ENCODE measurements around the gene PLA2G4F. TPM values are rescaled to one million over a fixed set of nuclear protein-coding genes. Genes with fewer than 3 reads are reported as not detected.

PLA2G4F gene
- total RNA-seq, 1 donor from 2014 or later: not detected

GRCh38 chr15:42108189-42108588 is 48.2 kb downstream of the PLA2G4F start:
- H3K27ac Mint-ChIP-seq: no peak overlapping the region
- no peak overlapping the region for H3K4me3 Mint-ChIP-seq
- H3K9me3 Mint-ChIP-seq: no peaks in the 10 kb centered on the region
- no peak for DNase-seq
- no peak for ATAC-seq (ENCODE audit: low read depth)
- no peaks in the 10 kb centered on the region for H3K4me1 Mint-ChIP-seq
- H3K27me3 Mint-ChIP-seq: peaks cover 20% of the 10 kb centered on the region
- intact Hi-C loops (cut with micrococcal nuclease): no loop called here
- no peaks in the 10 kb centered on the region for H3K36me3 Mint-ChIP-seq (ENCODE audit: low read depth)
- ChIA-PET POLR2A (no interaction called here), CTCF (interaction anchor here (1.1 kb wide), 1 partner anchor 10 kb away, joined by 3 read pairs; no protein-coding TSS in a partner anchor)
- no peak for TF ChIP-seq CTCF (IDR thresholded peaks at IDR 0.05)

- Mint-ChIP-seq H3K27ac (no peak overlapping the region), H3K9me3 (no peaks in the 10 kb centered on the region), H3K27me3 (peaks cover 19% of the 10 kb centered on the region), H3K4me3 (no peak overlapping the region), H3K36me3 (ENCODE audit: low read depth) (no peaks in the 10 kb centered on the region), H3K4me1 (no peaks in the 10 kb centered on the region)
- DNase-seq (no peak), ATAC-seq (ENCODE audit: low read depth) (no peak)
- intact Hi-C loops (cut with micrococcal nuclease): no loop called here
- TF ChIP-seq CTCF (IDR thresholded peaks at IDR 0.05): no peak
- POLR2A ChIA-PET: no interaction called here
- CTCF ChIA-PET: interaction anchor here (1.1 kb wide), 1 partner anchor 10 kb away, joined by 3 read pairs; no protein-coding TSS in a partner anchor
Observed at GRCh38 chr15:42107473-42107872, 49.0 kb downstream of the PLA2G4F start.

GRCh38 chr15:42106288-42106687 is 50.1 kb downstream of the PLA2G4F start:
- H3K36me3 Mint-ChIP-seq (ENCODE audit: low read depth): no peaks in the 10 kb centered on the region
- TF ChIP-seq CTCF (IDR thresholded peaks at IDR 0.05): no peak
- ATAC-seq (ENCODE audit: low read depth): no peak
- no peaks in the 10 kb centered on the region for H3K9me3 Mint-ChIP-seq
- DNase-seq: no peak
- no peaks in the 10 kb centered on the region for H3K4me1 Mint-ChIP-seq
- POLR2A ChIA-PET: no interaction called here
- CTCF ChIA-PET: no interaction called here
- intact Hi-C loops (cut with micrococcal nuclease): no loop called here
- no peak overlapping the region for H3K27ac Mint-ChIP-seq
- H3K27me3 Mint-ChIP-seq: peaks cover 16% of the 10 kb centered on the region
- H3K4me3 Mint-ChIP-seq: no peak overlapping the region

GRCh38 chr15:42104095-42104891 is 52.1 kb downstream of the PLA2G4F start:
- Mint-ChIP-seq H3K4me1 (no peaks in the 10 kb centered on the region), H3K27ac (no peak overlapping the region), H3K4me3 (no peak overlapping the region), H3K36me3 (ENCODE audit: low read depth) (no peaks in the 10 kb centered on the region), H3K9me3 (no peaks in the 10 kb centered on the region), H3K27me3 (peaks cover 8% of the 10 kb centered on the region)
- no peak for TF ChIP-seq CTCF (IDR thresholded peaks at IDR 0.05)
- ATAC-seq (ENCODE audit: low read depth) (no peak), DNase-seq (no peak)
- ChIA-PET CTCF (no interaction called here), POLR2A (no interaction called here)
- intact Hi-C loops (cut with micrococcal nuclease): no loop called here

GRCh38 chr15:42102646-42103235 is 53.7 kb downstream of the PLA2G4F start:
- ChIA-PET POLR2A (no interaction called here), CTCF (no interaction called here)
- peaks cover 11% of the 10 kb centered on the region for H3K27me3 Mint-ChIP-seq
- DNase-seq (no peak), ATAC-seq (ENCODE audit: low read depth) (no peak)
- no peaks in the 10 kb centered on the region for H3K9me3 Mint-ChIP-seq
- no peak overlapping the region for H3K4me3 Mint-ChIP-seq
- no peaks in the 10 kb centered on the region for H3K4me1 Mint-ChIP-seq
- intact Hi-C loops (cut with micrococcal nuclease): no loop called here
- no peaks in the 10 kb centered on the region for H3K36me3 Mint-ChIP-seq (ENCODE audit: low read depth)
- no peak for TF ChIP-seq CTCF (IDR thresholded peaks at IDR 0.05)
- no peak overlapping the region for H3K27ac Mint-ChIP-seq

All from activated B cell treated with CpG ODN at 0.5 μM for 24 hours (primary cell).